Measurements from ENCODE around the gene LEF1.

The LEF1 gene

DNA sequence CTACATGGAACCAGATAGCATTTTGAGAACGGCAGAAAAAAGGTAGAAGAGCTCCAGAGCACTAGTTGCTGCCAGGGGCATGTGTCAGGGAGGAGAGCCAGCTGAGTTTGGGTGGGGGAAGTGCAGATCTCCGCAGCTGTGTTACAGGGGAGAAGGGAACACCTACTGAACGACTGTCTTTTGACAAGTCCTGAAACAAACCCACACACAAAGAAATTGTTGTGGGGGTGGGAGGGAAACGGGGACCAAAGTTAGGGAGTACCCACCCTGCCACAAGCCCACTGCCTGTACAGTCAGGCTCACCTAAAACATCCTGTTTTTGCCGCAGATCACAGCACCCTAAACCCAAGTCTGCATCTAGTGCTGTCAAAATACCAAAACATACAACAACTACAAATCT, 55.5 kb downstream of the LEF1 start:
- no peak for DNase-seq (ENCODE audit: low read depth)

DNA sequence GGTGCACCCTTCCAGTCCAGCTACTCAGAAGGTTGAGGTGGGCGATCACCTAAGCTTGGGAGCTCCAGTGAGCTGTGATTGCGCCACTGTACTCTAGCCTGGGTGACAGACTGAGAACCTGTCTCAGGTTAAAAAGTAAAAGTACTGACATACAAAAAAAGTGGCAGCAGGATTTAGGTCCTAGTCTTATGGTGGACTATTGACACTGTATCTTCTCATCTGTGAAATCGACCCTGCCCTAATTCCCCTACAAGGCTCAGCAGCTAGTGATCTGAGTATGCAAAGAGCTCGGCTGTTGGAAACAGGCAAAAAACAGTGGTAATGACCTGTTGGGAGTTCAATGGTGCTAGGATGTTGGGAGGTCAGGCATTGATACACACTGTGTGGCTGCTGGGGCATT, 57.0 kb downstream of the LEF1 start:
- no peak for DNase-seq (ENCODE audit: low read depth)

DNA sequence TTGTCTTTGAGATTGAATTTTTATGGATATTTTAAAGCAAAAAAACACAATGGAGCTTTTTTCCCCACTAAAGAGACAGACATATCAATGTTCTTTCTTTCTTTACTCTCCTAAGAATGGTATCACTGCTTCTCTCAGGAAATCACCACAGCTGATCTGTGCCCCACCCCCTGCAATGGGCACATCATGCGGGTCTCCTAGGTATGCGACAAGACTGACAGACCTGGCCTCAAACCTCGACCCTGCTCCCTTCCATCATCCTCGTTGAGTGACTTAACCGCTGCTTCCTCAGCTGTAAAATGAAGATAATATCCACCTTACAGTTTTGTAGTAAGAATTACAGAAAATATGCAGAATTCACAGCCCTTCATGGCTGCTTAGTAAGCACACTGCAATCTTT, 58.3 kb downstream of the LEF1 start:
- no peak for DNase-seq (ENCODE audit: low read depth)

DNA sequence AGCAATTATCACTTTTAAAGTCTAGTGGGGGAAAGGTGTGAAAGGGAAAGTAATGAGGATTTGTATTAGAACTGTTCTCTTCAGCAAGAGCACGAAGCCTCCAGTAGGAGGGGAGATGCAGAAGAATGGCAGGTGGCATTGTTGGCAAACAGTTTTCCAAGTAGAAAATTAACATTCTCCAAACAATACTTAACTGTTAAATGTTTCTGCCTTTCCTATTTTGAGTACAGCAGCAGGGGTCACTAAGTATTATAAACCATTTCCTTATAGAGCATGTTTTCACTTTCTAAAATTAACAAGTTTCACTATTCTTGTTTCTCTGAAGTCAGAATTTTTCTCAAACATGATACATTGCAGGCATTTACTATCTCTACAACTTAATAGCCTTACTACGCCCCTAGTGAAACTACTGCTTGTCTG, 58.7 kb downstream of the LEF1 start:
- DNase-seq (ENCODE audit: low read depth), result no peak

DNA sequence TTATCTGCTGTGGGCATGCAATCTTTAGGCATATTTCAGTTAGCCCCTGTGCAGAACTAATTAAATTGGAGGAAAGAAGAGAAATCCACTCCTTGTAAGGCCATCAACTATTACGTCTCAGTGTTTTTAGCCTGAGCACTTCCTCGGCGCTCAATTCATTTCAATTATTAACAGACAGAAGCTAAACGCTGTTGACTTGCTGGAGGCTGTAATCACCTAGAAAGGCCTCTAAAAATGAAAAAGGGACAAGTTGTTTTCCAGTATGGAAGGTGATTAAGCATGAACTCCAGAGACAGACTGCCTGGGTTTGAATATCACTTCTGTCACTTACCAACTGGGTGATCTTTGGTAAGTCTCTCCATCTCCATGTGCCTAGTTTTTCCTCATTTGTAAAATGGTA, 59.6 kb downstream of the LEF1 start:
- no peak for DNase-seq (ENCODE audit: low read depth)

DNA sequence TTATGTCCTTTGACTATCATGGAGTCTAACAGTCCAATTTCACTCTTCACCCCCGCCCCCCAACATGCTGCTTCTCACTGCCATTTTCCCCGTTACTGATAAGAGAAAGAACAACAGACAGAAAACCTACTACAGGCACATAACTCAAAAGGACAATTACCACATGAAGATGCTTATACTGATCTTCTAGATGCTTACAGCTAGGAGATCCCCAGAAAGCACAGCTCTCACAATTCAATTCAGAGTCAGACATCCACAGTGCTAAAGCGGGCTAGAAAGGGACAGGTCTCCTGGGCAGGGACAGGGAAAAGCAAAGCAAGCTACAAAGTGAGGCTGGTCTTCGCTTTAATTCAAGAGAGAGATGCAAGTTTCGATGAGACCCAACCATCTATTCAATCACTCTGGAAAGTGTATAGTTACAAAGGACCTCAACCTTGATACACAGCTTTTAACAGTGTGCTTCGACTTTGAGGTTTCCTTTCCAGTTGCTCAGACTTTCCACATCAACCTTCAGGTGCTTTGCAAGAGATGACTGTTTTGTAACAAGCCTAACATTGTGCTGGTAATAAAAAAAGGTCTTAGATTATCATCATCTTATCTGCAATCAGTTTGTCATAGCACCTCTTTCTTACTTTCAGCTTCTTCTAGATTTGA, 60.9 kb downstream of the LEF1 start:
- no peak for DNase-seq (ENCODE audit: low read depth)

DNA sequence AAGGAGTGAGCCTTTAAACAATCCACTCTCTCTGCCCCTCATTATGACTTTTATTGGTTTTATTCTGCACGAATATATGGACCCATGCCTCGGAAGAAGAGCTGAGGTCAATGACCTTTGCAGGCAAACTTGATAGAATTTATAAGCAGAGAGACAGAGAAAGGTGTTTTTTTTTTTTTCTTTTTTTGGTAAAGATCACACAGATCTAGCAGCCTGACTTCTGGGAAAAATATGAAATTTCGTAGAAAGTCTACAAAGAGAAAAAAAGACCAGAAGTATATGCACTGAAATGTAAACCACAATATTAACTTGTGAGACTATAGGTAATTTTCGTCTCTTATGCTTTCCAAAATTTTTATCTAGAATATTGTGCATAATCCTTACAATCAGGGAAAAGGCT, 61.6 kb downstream of the LEF1 start:
- no peak for DNase-seq (ENCODE audit: low read depth)

DNA sequence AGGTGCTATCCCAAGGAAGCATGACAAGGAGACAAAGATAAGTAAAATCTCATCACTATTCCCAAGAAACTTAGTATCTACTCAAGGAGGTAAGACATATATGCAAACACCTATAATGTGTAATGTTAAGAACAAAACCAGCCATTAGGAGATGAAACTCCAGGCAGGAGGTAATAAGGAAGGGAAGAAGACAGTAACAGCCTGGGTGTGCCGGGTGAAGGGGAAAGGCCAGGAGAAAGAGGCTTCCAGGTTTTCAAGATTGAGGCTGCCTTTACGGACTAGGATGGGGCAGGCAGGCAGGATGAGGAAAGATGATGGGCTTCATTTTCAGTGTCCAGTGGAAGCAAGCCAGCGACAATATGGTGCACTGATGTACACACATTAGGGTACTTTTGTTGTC, 62.5 kb downstream of the LEF1 start:
- no peak for DNase-seq (ENCODE audit: low read depth)

GRCh38 chr4:108103099-108103862, 65.5 kb downstream of the LEF1 start:
- no peak for DNase-seq (ENCODE audit: low read depth)

DNA sequence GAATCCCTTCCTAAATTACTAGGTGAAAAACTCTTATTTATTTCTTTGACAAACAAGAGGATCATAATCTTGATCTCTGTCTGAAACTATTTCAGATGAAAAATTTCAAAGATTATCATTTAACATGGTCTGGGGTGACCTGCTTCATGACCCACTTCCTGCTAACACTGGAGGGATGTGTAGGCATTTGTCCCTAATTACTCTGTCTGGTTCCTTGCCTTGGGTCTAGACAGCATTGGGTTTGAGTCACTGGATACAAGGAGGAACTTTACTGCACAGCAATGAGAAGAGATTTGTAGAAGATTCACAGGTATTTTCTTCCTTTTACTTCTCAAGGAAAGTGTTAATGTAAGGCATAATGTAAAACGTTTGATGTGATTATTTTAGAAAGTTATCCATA, 67.9 kb downstream of the LEF1 start:
- no peak for DNase-seq (ENCODE audit: low read depth)

DNA sequence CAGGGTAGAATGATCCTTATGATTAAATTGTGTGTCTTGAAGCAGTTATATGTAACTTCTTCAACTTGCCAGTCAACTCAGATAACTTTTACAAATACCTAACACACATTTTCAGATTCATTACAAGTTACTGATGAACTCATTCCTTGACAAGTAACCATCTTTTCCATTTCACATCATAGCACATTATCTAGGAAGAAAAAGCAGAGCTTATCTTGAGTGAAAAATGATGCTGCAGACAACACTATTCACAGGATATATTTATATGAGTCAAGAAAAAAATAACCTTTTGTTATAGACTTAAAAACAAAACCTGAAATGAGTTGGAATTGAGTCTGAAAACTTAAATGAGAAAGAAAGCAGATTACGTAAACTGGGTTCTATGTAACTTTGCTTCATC, 68.9 kb downstream of the LEF1 start:
- DNase-seq (ENCODE audit: low read depth), result no peak

DNA sequence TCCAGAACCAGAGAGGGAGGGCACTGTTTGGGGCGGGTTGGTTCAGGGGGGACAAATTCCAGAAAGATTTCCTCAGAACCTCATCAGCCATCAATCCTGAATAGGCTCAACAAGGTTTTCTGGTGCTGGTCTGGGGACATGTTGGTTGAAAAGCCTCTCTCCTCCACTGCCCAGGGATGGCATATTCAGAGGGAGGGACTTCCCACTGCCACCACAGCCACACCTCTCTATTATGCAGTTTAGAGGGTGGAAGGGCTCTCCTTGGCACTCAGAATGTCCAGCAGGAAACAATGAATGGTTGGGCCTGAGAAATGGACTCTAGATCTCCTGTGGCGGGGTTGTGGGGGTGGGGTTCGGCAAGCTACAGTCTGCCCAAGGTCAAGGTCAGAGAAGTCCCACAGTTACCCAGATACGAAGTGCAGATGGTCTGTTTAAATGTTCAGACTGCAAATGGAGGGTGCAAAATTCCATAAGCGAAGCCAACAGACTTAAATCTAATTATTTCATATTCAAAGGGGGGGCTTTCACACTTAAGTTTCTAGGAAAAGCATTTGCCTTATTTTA, 70.7 kb downstream of the LEF1 start:
- DNase-seq (ENCODE audit: low read depth), result no peak

DNA sequence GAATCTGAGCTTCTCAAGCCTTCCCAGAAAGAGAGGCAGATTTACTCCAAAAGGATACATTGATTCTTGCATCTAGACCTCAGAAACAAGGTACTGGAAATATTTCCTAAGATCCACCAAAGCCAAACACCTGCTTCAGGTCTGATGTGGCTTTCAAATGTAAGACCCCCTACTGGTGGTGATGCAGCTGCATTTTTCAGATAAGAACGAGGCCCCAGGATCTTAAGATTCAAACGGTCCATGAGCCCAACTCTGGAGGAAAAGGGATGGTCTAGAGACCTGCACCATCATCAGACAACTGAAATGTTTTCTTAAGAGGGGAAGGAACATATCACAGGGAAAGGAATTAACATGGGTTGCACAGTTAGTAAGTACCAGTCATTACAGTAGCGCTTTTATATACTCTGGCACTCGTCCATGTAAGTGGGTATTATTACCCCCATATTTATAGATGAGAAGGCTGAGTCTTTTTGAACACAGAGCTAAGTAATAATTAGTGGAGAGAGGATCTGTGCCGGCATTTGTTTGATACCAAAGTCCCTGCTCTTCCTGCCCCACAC, 73.7 kb downstream of the LEF1 start:
- no peak for DNase-seq (ENCODE audit: low read depth)

- DNase-seq (ENCODE audit: low read depth), result no peak
Observed at GRCh38 chr4:108094131-108094530, 74.6 kb downstream of the LEF1 start.

DNA sequence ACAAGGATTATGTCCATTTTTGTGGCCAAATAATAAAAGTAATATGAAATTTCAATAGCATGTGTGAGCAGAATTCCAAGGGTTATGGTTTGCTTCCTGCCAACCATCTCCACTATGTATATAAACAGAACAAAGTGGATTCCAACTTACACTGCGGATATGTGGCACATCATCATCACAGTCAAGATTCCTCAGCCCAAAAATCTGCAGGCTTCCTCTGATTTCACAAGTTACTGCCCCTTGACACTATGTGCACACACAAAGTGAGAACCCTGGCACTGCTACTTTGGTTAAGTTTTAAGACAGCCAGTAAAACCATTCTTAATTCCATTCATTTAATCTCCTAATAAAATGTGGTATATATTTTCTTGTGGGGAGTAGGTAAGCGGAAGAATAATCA, 76.4 kb downstream of the LEF1 start:
- DNase-seq (ENCODE audit: low read depth), result no peak

- no peak for DNase-seq (ENCODE audit: low read depth)
Observed at GRCh38 chr4:108087293-108087967, 81.3 kb downstream of the LEF1 start.

DNA sequence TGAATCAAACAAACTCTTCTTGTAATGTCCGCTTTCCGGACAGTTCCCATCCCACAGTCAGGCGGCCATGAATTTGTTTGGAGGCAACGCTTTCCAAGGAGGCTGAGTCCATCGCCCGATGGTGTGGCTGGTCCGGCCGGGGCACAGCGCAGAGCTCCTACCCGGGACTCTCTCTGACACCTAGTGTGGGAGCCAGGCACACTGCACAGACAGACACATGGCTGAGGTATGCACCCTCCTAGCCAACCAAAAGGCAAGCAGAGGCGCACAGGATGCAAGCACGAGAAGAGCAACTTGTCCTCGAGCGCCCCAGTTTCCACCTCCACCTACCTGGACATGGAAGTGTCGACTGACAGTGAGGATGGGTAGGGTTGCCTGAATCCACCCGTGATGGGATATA, 87.5 kb downstream of the LEF1 start:
- no peak for DNase-seq (ENCODE audit: low read depth)

- no peak for DNase-seq (ENCODE audit: low read depth)
Observed at GRCh38 chr4:108080747-108081146, 88.0 kb downstream of the LEF1 start.

DNA sequence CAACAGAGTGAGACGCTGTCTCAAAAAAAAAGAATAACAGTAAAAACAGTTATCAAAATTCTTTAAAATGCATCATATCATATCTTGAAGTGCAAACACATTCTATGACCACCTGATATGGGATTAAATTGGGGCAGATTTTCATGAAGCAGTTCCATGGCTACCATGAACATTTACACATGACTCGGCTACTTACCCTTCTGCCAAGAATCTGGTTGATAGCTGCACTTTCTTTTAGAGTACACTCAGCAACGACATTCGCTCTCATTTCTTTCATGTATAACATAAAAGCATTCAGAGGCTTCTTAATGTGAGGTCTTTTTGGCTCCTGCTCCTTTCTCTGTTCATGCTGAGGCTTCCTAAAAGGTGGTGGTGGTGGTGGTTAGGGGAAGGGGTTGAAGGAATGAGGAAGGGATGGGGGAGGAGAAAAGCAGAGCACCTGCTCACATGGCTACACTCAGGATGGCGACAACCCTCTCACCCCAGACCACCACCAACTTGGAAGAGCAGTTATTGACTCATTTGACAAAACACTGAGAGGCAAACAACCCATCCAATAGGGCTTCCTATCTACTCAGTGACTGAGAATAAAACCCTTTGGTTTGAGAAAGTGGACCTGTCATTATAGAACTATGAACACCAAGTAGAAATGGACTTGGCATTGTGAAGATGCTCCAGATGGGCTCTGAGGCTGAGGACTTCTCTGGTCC, 90.6 kb downstream of the LEF1 start:
- no peak for DNase-seq (ENCODE audit: low read depth)

DNA sequence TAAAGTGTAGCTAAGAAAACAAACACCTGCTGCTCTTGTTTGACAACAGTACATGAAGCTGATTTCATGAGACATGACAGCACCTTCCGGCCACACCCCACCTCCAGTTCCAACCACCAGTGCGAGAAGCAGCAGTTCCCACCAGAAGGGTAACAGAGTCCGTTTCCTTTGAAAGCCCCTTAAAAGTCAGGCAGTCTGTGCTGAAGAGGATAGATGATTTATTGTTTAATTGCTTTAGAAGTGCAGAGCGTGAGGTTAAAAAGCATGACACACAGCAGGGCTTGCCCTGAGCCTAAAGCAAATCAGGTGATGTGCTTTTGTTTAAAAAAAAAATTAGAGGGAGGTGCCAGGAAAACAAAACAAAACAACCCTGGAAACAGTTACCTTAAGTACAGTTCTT, 96.4 kb downstream of the LEF1 start:
- DNase-seq (ENCODE audit: low read depth), result no peak

DNA sequence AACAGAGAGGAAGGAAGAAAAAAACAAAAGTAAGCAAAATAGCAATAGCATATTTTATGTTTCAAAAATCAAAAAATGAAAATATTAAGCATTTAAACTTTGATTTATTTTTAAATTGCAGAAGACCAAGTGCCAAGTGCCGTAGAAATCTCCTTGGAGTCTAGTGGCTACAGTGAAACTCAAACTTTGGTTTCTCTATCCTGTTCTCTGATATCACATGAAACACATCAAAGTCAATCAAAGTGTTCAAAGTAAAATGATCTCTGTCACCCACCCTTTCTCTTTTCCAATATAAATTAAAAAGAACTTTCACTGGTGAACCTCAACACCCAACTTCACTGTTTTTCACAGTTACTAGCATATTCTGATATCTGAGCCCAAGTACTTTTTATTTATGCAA, 98.0 kb downstream of the LEF1 start:
- DNase-seq (ENCODE audit: low read depth), result no peak

- DNase-seq (ENCODE audit: low read depth), result no peak
Observed at GRCh38 chr4:108068442-108068841, 100.3 kb downstream of the LEF1 start.
